Suppressor macrophage treated with lipopolysaccharide for 4 hours (primary cell): ENCODE data around the gene PRKN.
A peak's percentile ranks its signal among the peaks of the same experiment; 100 is the strongest.
"Not testable (repeated sequence)": the region's sequence is repeated elsewhere in the genome, so short reads cannot be mapped to it uniquely, and the experiment has no call there.

ENCODE experiments used
- DNase-seq: peaks from one replicate; pipeline ENCODE4 v3.0.0-alpha.2; 2020

Gene PRKN

GRCh38 chr6:161359618-161359945, 1368.0 kb downstream of the PRKN start:
- no peak for DNase-seq

DNA sequence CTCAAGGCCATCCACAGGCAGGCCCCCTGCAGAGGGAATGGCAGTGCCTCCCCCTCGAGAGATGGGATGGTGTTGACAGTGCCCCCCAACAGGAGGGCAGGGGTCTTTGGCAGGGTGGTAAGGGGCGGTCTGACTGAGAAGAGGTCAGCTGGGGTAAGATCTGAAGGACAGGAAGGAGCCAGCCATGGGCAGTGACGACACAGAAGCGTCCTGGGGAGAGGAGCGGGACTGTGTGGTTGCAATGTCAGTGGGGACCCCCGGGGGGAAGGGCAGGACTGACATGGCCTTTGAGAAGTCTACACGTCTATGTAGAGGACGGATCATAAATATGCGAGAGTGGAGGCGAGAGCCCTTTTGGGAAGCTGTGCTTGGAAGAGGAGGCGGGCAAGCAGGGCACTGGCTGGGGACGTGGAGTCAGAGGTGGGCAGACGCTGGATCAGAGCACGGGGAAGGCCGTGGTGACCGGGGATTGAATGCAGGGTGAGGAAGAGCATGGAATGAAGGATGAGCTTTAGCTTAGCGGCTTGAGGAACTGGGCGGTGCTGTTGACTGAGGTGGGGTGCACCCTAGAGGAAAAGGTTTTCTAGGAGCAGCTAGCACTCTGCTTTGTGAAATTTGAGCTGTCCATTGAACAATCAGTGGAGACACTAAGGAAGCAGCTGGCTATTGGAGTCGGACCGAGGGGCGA, 1371.3 kb downstream of the PRKN start:
- DNase-seq, result no peak

DNA sequence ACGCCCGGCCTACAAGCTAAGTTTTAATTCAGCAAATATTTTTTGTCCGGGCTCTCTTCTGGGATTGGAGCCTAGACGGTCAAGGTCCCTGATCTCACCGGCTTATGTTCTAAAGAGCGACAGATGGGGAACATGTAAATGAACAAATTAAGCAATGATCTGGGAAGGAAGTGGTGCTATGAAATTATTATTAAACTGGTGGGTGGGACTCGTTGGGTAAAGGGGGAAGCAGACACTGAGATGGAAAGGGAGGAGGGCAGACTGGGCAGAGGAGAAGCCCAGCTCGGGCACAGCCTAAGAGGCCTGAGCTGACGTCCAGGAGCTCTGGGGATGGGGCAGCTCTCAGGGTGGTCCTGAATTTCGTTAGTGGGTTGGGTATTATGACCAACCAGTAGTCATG, 1371.9 kb downstream of the PRKN start:
- peak; percentile 59 for DNase-seq

GRCh38 chr6:161354956-161355355, 1372.6 kb downstream of the PRKN start:
- no peak for DNase-seq

DNA sequence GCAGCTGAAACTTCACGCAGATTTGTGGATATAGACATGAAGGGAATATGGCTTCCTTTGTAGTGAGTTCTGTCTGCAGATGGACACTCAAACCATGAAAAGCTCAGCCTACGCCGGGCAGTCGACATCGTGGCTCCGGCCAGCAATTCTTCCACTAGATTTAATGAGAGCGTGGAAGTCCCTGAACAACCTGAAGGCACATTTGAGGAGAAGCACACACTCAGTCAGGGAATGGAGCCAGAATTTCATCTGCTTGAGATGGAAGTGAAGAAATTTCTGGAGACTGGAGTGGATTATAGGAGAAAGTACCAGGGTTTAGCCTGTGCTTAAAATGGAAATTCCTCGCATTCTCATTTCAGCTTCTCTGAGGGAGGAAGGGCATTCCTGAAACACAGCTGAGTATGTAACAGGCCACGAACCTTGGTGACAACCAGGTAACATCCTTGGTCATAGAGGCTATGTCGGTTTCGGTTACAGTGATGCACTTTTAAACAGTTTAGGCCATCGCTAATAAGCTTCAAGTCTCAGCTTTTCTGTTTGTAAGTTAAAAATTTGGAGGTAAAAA, 1373.2 kb downstream of the PRKN start:
- DNase-seq, result no peak

DNA sequence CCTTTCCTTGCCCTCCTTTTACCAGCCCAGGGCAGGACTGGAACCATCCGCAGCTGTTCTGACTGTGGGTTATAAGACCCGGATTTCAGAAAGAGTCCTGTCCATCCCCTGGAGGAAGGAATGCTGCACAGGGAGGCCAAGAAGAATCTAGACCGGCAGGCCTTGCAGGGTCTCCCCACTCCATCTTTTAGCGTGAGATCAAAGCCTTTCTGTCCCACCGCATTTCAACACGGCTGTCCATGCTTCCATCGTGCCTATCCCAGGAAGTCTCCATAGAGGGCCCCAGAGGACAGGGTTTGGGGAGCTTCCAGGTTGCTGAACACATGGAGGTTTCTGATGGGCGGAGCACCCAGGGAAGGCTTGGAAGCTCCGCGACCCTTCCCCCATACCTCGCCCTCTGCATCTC, 1374.4 kb downstream of the PRKN start:
- DNase-seq, result peak; percentile 36

GRCh38 chr6:161351858-161352257, 1375.7 kb downstream of the PRKN start:
- no peak for DNase-seq

- DNase-seq, result no peak
Measured at GRCh38 chr6:161349886-161350285, 1377.7 kb downstream of the PRKN start.

DNA sequence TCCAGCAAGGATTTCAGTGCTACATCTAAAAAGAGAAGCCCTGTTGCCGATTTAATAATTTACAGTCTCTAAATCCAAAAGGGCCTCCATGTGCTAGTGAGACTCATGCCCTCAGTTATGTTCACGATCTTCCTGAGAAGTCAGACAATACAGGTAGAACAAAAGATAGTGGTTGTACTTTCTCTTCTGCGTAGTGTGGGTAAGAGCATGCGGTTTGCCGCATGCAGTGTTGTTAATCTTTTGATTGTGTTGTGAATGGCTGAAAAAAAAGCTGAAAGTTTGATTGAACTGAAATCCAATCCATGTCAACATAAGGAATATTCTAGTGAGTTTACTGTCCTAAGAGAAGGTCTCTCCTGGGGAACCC, 1379.0 kb downstream of the PRKN start:
- no peak for DNase-seq

DNA sequence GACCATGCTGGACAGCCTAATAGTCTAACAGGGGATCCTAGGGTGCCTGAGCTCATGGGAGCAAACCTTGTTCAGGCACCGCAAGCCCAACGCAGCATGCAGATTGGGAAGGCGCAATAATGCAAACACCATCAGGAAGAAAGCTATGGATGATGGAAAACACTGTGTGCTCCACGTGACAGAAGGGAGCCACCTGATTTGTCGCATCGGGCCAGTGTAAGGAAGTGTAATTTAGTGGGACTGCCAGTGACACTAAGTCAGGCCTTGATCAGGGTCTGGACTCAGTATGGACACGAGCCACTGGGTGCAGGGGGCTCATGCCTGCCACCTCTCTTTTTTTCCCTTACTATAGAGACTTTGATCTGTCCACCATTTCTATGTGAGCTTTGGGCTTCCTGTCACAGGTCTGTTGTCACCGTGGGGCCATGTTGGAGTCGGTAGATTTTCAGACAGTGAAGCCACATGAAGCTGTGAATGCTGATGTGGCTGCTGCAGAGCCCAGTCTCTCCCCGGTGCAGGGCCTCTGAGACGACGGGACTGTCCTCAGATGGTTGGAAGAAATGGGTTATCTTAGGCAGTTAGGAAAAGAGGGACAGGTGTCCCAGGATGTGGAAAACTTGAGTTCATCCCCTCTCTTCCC, 1379.5 kb downstream of the PRKN start:
- no peak for DNase-seq

DNA sequence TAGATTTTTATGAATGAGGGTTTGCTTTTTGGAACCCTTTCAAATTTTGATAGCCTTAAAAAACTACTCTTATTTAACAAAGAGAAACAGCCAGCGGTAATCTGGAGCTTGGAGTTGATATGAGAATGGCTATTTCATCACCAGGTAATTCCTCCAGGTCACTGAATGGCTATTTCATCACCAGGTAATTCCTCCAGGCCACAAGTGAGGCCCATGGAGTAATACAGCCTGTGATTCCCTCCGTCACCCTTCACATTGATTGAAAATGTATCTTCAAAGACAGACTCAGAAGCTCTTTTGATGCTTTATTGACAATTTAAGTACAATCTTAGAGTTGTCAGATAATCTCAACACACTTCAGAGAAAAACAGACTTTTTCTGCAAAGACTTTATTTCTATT, 1380.4 kb downstream of the PRKN start:
- DNase-seq, result no peak

DNA sequence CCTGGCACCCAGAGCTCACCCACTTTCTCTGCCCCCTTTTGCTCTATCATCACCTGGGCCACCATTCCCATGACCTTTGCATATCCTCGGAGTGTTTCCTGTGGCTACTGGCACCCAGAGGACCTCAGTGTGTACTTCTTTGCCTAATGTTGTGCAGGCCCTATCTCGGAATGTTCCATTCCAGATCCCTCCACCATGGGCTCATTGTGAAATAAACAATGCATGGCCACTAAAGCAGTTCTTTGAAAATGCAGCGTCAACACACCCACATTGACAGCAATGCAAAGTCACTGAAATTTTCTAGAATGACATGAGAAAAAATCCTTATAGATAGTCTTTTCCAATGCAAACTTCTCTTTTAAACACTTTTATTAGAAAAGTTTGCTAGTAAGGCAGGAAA, 1380.8 kb downstream of the PRKN start:
- DNase-seq, result no peak

- DNase-seq, result no peak
Measured at GRCh38 chr6:161344626-161345025, 1382.9 kb downstream of the PRKN start.

DNA sequence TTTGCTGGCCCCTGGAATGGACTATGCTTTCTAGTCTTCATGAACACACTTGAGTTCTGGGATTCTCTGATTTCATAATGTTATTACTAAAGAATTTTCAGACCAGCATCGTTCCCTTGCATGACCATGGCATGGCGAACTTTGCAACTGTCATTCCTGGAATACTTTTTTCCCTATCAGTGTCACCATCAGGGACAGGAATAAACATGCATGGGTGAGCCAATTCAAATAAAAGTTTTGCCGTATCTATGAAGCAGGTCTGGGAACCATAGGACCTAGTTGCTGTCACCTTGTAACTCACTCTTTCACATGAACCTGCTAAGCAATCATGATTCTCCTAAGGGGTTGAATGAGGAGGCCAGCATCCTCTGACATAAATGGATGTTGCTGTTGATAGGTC, 1385.5 kb downstream of the PRKN start:
- no peak for DNase-seq

DNA sequence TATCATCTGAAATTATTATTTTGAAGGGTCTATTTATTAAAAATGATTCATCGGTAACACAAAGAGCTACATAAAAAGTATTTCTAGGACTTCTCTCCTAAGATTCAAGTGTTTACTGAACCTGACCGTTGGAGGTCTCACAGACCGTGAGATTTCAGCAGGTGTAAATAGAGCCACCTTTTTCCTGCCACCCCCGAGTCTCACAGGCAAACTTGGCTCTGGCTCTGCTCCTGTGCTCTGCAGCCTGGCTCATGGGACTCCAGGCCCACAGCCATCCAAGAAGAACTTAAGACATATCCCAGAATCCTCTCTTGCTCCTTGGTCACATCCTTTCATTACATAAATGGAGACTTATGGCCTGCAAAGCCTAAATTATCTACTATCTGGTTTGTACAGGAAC, 1385.9 kb downstream of the PRKN start:
- DNase-seq, result no peak

GRCh38 chr6:161338015-161338414, 1389.6 kb downstream of the PRKN start:
- DNase-seq, result no peak

- DNase-seq, result no peak
Measured at GRCh38 chr6:161336479-161336878, 1391.1 kb downstream of the PRKN start.

DNA sequence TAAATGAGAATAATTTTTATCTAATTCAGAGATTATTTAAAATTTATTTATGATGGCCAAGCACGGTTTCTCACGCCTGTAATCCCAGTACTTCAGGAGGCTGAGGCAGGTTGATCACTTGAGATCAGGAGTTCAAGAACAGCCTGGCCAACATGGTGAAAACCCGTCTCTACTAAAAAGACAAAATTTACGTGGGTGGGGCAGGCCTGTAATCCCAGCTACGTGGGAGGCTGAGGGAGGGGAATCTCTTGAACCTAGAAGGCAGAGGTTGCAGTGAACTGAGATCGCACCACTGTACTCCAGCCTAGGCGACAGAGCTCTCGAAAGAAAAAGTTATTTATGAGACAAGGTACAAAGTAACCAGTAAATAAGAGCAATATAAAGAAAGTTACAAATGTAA, 1394.2 kb downstream of the PRKN start:
- DNase-seq, result no peak

- DNase-seq, result not testable (repeated sequence)
Measured at GRCh38 chr6:161331402-161332081, 1396.0 kb downstream of the PRKN start.

DNA sequence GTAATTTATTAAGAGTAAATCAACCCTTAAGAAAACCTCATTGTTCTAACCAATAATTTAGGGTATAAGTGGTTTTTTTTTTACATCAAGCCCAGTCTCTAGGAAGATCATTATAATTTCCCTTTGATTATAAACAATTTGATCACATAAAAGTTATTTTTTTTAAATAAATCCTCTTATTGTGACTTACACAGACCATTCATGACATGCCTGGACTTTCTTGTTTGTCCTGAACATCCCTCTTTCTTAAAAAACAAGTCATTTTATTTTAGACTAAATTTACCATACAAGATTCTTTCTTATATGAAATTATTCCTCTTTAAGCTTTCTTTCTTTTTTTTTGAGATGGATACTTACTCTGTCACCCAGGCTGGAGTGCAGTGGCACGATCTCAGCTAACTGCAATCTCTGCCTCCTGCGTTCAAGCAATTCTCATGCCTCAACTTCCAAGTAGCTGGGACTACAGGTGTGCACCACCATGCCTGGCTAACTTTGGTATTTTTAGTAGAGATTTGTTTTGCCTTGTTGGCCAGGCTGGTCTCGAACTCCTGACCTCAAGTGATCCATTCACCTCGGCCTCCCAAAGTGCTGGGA, 1400.1 kb downstream of the PRKN start:
- no peak for DNase-seq

DNA sequence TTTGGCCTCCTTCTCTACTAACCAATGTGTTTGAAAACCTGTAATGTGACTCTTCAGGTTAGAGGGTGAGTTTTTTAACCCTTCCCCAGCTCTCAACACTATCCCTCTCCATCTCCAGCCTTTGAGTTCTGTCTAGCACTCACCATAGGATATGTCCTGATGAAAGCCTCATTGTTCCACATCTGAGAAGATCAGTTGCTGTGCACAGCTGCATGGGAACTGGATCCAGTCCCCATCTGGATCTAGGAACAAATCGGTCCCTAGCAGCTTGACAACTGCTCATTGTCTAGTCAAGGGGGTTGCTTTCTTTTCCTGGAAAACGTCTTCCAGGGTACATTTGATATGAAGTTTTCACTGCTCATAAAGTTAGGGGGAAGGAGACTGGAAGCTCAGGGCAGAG, 1408.3 kb downstream of the PRKN start:
- DNase-seq, result no peak

GRCh38 chr6:161318456-161318855, 1409.1 kb downstream of the PRKN start:
- no peak for DNase-seq

DNA sequence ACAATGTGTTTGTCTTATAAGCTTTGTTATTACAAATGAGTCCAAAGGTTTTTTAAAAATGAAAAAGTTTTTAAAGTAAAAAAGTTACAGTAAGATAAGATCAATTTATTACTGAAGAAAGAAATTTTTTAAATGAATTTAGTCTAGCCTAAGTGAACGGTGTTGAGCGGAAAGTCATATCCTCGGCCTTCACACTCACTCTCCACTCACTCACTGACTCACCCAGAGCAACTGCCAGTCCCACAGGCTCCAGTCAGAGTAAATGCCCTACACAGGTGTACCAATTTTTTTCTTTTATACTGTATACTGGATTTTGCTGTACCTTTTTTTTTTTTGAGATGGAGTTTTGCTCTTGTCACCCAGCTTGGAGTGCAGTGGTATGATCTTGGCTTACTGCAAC, 1411.0 kb downstream of the PRKN start:
- no peak for DNase-seq
